ENCODE measurements around the gene FBRSL1. TPM values are rescaled to one million over a fixed set of nuclear protein-coding genes. Genes with fewer than 3 reads are reported as not detected.

FBRSL1 gene
- total and polyA plus RNA-seq, 2 of the 8 experiments (the other 6 are each of a cell fraction or from before 2014, with no cell fraction given) = 18.4 to 109 TPM

DNA sequence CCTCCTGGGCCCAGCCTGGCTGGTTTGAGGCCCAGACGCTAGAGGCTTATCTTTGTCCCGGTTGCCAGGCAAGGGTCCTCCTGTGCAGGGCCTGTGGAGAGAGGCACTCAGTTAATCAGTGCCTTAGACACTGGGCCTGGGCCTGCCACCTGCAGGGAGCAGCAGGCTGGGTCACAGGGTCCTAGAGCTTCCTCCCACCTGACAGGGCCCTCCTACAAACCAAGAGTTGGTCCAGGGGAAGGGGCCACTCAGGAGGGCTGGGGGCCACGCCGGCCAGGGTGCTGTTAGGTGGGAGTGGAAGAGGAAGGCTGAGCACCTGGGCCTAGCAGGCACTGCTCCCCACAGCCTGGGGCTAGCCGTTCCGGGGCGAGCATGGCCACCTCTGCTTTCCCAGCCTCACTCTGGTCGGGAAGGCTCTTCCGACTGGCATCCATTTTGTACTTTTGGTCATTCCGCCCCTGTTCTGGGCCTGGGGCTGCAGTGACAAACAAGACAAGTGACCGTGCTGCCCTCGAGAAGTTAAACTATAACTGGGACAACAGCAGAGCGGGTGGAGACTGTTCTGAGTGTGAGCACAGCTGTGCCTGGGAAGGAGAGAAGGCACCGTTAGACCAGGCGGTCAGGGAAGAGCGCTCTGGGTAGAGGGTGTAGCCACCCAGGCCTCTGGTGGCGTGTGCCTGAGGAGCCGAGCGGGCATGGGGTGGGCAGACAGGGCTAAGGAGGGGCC, 27.2 kb downstream of the FBRSL1 start (continued):
- TF ChIP-seq, protein P1, sequence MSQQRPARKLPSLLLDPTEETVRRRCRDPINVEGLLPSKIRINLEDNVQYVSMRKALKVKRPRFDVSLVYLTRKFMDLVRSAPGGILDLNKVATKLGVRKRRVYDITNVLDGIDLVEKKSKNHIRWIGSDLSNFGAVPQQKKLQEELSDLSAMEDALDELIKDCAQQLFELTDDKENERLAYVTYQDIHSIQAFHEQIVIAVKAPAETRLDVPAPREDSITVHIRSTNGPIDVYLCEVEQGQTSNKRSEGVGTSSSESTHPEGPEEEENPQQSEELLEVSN (IDR thresholded peaks at IDR 0.05) = no peak
- no peak for TF ChIP-seq FOSL1 (IDR thresholded peaks at IDR 0.05; ENCODE audit: insufficient read depth, low read depth, low read length)
